MM.1S (cell line): ENCODE data around the gene DPP9.

Experiments used
- DNase-seq: peaks from one replicate; pipeline ENCODE4 v3.0.0-alpha.2; 2015
- H2AFZ ChIP-seq: fragments of 300-600 bp; sonication (generic); 2 replicates; pipeline ENCODE4 v1.6.0; 2016; ENCODE audit warnings: antibody characterized with exemption, low read length
- H3F3A ChIP-seq: fragments of 300-600 bp; sonication (generic); 2 replicates; pipeline ENCODE4 v1.6.1; 2016; ENCODE audit warnings: mild to moderate bottlenecking, antibody characterized with exemption, low read length, moderate library complexity, mixed read lengths; ENCODE audit not compliant: insufficient read depth
- H3K27ac ChIP-seq: fragments of 300-600 bp; sonication (generic); 2 replicates; pipeline ENCODE4 v1.5.1; 2016; ENCODE audit warnings: mild to moderate bottlenecking, low read length
- H3K27me3 ChIP-seq: fragments of 300-600 bp; sonication (generic); replicated peaks from 2 replicates; pipeline ENCODE4 v1.6.0; 2016; ENCODE audit warnings: low read length; ENCODE audit not compliant: insufficient read depth
- H3K36me3 ChIP-seq: fragments of 300-600 bp; sonication (generic); replicated peaks from 2 replicates; pipeline ENCODE4 v1.6.1; 2016; ENCODE audit warnings: mild to moderate bottlenecking, low read length, mixed read lengths; ENCODE audit not compliant: insufficient read depth
- H3K4me1 ChIP-seq: fragments of 300-600 bp; sonication (generic); 2 replicates; pipeline ENCODE4 v1.6.1; 2016; ENCODE audit warnings: low read length, mixed read lengths
- H3K4me2 ChIP-seq: fragments of 300-600 bp; sonication (generic); 2 replicates; pipeline ENCODE4 v1.6.0; 2016; ENCODE audit warnings: low read depth, low read length
- H3K4me3 ChIP-seq: fragments of 300-600 bp; sonication (generic); 2 replicates; pipeline ENCODE4 v1.5.1; 2016; ENCODE audit warnings: low read length, mixed read lengths
- H3K79me2 ChIP-seq: fragments of 300-600 bp; sonication (generic); 2 replicates; pipeline ENCODE4 v1.6.1; 2016; ENCODE audit warnings: mixed run types, low read length, mixed read lengths
- H3K9ac ChIP-seq: fragments of 300-600 bp; sonication (generic); 2 replicates; pipeline ENCODE4 v1.6.1; 2016; ENCODE audit warnings: low read length, mixed read lengths
- H3K9me2 ChIP-seq: fragments of 300-600 bp; sonication (generic); replicated peaks from 2 replicates; pipeline ENCODE4 v1.6.1; 2016; ENCODE audit warnings: mild to moderate bottlenecking, low read length, mixed read lengths; ENCODE audit not compliant: insufficient read depth
- H3K9me3 ChIP-seq: fragments of 300-600 bp; sonication (generic); replicated peaks from 2 replicates; pipeline ENCODE4 v1.6.1; 2016; ENCODE audit warnings: mild to moderate bottlenecking, low read length, mixed read lengths; ENCODE audit not compliant: insufficient read depth
- H4K20me1 ChIP-seq: fragments of 300-600 bp; sonication (generic); 2 replicates; pipeline ENCODE4 v1.6.1; 2016; ENCODE audit warnings: mild to moderate bottlenecking, low read length, moderate library complexity, mixed read lengths; ENCODE audit not compliant: insufficient read depth
- EZH2 ChIP-seq: fragments of 300-600 bp; sonication (generic); optimal IDR thresholded peaks from 2 replicates; pipeline ENCODE3; 2017; ENCODE audit warnings: low read depth, mild to moderate bottlenecking, antibody characterized with exemption, low read length, mixed read lengths
- EZH2phosphoT487 ChIP-seq: fragments of 300-600 bp; sonication (generic); IDR thresholded peaks from 2 replicates; pipeline ENCODE4 v1.6.1; 2018; ENCODE audit warnings: antibody characterized with exemption, low read length
- TF ChIP-seq, protein P1 (sequence below): fragments of 300-600 bp; sonication (generic); IDR thresholded peaks from 2 replicates; pipeline ENCODE4 v1.5.1; 2016; ENCODE audit warnings: antibody characterized with exemption, low read length, mixed read lengths

The DPP9 gene

DNA sequence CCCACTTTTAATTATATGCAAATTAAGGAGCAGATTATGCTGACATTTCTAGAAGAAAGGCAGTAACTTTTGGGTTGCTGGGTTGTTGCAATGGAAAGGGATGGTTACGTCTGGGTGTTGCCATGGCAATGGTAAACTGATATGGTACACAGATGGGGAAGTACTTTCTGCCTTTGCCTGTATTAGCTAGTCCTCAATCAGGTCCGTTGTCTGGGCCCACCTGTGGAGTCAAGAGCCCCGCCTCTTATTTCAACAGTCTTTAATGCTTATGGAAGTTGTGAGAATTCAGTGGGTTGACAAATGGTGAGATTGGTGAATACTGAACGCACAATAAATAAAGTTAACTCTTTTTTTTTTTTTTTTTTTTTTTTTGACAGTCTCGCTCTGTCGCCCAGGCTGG lies 30.6 kb upstream of the DPP9 start:
- H3K27me3 ChIP-seq = peaks cover 80% of the 10 kb centered on the region
- no peak overlapping the region for H2AFZ ChIP-seq
- H3K4me3 ChIP-seq = no peak overlapping the region
- no peaks in the 10 kb centered on the region for H3K9me3 ChIP-seq
- no peak overlapping the region for H3K27ac ChIP-seq
- TF ChIP-seq EZH2phosphoT487 = no peak
- TF ChIP-seq EZH2 = no peak
- TF ChIP-seq, protein P1, sequence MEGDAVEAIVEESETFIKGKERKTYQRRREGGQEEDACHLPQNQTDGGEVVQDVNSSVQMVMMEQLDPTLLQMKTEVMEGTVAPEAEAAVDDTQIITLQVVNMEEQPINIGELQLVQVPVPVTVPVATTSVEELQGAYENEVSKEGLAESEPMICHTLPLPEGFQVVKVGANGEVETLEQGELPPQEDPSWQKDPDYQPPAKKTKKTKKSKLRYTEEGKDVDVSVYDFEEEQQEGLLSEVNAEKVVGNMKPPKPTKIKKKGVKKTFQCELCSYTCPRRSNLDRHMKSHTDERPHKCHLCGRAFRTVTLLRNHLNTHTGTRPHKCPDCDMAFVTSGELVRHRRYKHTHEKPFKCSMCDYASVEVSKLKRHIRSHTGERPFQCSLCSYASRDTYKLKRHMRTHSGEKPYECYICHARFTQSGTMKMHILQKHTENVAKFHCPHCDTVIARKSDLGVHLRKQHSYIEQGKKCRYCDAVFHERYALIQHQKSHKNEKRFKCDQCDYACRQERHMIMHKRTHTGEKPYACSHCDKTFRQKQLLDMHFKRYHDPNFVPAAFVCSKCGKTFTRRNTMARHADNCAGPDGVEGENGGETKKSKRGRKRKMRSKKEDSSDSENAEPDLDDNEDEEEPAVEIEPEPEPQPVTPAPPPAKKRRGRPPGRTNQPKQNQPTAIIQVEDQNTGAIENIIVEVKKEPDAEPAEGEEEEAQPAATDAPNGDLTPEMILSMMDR = no peak
- H3K4me2 ChIP-seq = no peak overlapping the region
- H3K9me2 ChIP-seq = no peaks in the 10 kb centered on the region
- H3K9ac ChIP-seq = no peak overlapping the region
- H3F3A ChIP-seq = no peaks in the 10 kb centered on the region
- no peaks in the 10 kb centered on the region for H3K79me2 ChIP-seq
- H4K20me1 ChIP-seq = no peaks in the 10 kb centered on the region
- no peaks in the 10 kb centered on the region for H3K36me3 ChIP-seq
- H3K4me1 ChIP-seq = no peaks in the 10 kb centered on the region
- no peak for DNase-seq

DNA sequence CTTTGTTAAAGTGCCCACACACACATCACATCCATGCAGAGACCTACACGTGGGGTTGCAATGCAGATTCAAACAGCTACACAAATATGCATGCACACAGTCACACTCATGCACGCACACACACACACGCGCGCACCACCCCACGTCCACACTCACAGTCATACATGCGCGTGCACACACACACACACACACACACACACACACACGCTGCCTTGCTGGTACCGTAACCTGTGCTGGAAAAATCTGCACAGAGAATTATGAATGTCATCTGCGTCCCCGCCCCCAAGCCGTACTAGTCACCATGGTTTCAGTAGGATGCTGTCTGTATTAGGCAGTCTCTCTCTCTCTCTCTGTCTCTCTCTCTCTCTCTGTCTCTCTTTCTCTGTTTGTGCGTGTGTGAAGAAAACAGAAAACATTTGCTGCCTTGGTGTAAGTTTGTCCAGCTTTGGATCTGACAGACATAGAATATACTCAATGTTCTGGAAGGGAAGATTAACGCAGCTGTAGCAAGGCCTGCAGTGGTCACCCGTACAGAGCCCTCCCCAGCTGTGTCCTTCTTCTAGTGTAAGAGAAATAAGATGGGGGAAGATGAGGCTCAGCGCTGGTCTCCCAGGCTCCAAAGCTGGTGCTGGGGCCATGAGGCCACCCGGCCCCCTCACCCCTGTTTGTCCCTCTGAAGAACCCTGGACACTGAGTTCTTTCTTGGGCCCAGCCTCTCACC lies 26.4 kb upstream of the DPP9 start:
- Histone ChIP-seq H3K79me2 (no peaks in the 10 kb centered on the region), H3K4me2 (no peak overlapping the region), H3K4me3 (no peak overlapping the region), H4K20me1 (no peaks in the 10 kb centered on the region), H3K27ac (no peak overlapping the region), H3K36me3 (no peaks in the 10 kb centered on the region), H3K9me3 (no peaks in the 10 kb centered on the region), H3K4me1 (no peaks in the 10 kb centered on the region), H3K9me2 (no peaks in the 10 kb centered on the region), H3K27me3 (peaks cover 81% of the 10 kb centered on the region), H3K9ac (no peak overlapping the region), H3F3A (no peaks in the 10 kb centered on the region), H2AFZ (no peak overlapping the region)
- TF ChIP-seq EZH2phosphoT487 (no peak), EZH2 (no peak)
- TF ChIP-seq, protein P1 = no peak
- DNase-seq = no peak

DNA sequence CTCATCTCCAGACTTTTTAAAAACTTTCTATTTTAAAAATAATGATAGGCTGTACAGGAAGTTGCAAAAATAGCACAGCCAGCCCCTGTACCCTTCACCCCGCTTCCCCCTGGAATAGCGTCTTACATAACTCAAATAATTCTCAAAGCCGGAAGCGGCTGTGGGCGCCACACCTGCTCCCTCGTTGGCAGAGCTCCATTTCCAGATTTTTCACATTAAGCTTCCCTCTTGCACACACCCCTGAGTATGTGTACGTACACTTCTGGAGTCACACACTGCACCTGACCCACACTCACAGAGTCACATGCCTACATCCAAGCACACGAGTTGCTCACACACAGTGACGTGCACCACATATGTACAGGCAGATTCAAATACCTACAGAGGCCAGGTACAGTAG lies 24.9 kb upstream of the DPP9 start:
- no peak for DNase-seq
- Histone ChIP-seq H3K36me3 (no peaks in the 10 kb centered on the region), H3K4me2 (peak overlapping the region; percentile 11; the same call in 1 of the 2 replicates), H3K9me3 (no peaks in the 10 kb centered on the region), H3K79me2 (no peaks in the 10 kb centered on the region), H2AFZ (no peak overlapping the region), H3K27me3 (peaks cover 79% of the 10 kb centered on the region), H3K4me3 (no peak overlapping the region), H3K27ac (no peak overlapping the region), H3K9me2 (no peaks in the 10 kb centered on the region), H3K9ac (no peak overlapping the region), H3F3A (no peaks in the 10 kb centered on the region), H3K4me1 (no peaks in the 10 kb centered on the region), H4K20me1 (no peaks in the 10 kb centered on the region)
- no peak for TF ChIP-seq EZH2phosphoT487
- no peak for TF ChIP-seq EZH2
- TF ChIP-seq, protein P1 = no peak
